T1000 (cell line): ENCODE measurements around the gene C1orf21.

Experiments
- DNase-seq: peaks from one replicate; lab custom pipeline; 2025; ENCODE audit warnings: mixed read lengths; lab: John Stamatoyannopoulos, UW

C1orf21 gene

GRCh38 chr1:184555665-184556641, 169.1 kb downstream of the C1orf21 start:
- no peak for DNase-seq

- no peak for DNase-seq
These were observed 169.8 kb downstream of the C1orf21 start for GRCh38 chr1:184556665-184557064.

GRCh38 chr1:184557423-184558347, 170.9 kb downstream of the C1orf21 start:
- no peak for DNase-seq

- DNase-seq: no peak
These were observed 171.9 kb downstream of the C1orf21 start for GRCh38 chr1:184558691-184559090.

DNA sequence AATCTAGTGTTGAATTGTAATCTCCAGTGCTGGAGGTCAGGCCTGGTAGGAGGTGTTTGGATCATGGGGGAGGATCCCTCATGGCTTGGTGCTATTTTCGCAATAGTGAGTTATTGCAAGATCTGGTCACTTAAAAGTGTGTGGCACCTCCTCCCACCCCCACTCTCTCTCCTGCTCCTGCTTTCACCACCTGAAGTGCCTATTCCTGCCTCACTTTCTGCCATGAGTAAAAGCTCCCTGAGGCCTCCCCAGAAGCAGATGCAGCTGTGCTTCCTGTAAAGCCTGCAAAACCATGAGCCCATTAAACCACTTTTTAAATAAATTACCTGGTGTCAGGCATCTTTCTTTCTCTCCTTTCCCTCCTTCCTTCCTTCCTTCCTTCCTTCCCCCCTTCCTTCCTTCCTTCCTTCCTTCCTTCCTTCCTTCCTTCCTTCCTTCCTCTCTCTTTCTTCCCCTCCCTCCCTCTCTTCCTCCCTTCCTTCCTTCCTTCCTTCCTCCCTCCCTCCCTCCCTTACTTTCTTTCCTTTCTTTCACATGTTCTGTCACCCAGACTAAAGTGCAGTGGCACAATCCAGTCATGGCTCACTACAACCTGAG, 172.4 kb downstream of the C1orf21 start:
- no peak for DNase-seq

- DNase-seq: no peak
These were observed 176.0 kb downstream of the C1orf21 start for GRCh38 chr1:184562806-184563205.

GRCh38 chr1:184563308-184563707, 176.5 kb downstream of the C1orf21 start:
- no peak for DNase-seq

GRCh38 chr1:184567009-184567408, 180.2 kb downstream of the C1orf21 start:
- no peak for DNase-seq

GRCh38 chr1:184567637-184568036, 180.8 kb downstream of the C1orf21 start:
- DNase-seq: no peak

- DNase-seq: no peak
These were observed 181.3 kb downstream of the C1orf21 start for GRCh38 chr1:184568148-184568547.

DNA sequence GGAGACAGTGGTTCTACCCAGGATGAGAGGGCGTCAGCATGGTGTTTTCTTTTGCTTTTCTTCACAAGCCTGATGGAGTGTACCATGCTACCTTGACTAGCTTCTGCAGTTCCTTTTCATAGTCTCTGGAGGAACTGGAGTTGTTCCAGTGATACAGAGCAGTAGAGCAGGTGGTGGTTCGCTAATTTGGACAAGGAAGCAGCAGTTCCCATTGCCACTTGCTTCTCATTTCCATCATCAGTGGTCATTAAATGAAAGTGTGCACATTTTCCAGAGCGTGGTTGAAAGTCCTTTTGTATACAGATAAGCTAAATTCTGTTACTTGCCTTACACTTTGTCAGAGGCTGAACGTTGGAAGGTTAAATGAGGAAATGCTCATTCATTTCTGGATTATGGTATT, 182.3 kb downstream of the C1orf21 start:
- DNase-seq: no peak

DNA sequence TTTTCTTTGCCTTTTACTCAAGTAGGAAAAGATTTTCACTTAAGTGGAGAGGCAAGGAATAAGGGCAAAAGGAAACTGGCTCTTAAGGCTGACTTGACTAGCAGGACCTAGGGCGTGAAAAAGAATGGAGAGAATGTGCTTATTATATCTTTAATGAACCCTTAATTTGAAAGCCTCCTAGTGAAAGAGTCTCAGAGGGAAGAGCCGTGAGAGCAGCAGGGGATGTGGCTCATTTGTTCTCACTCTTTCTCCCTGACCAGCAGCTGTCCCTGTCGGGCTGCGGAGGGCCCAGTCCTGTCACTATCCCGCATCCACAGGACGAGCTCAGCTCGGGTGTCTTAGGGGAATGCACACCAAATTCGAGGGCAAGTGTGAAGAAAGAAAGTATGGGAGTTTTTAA, 187.8 kb downstream of the C1orf21 start:
- no peak for DNase-seq

DNA sequence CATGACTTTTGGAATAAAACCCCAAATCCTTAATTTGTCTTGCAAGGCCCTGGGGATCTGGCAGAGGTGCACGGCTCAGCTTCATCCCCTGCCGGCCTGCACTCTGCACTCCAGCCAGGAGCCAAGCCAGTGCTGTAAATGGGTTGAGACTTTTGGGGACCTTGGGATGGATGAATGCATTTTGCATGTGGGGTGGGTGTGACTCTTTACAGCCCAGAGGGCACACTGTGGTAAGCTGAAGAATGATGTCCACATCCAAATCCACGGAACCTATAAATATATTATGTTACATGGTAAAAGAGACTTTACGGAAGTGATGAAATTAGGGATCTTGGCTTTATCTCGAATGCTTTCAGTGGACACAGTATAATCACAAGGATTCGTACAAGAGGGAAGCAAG, 190.0 kb downstream of the C1orf21 start:
- no peak for DNase-seq

GRCh38 chr1:184577319-184577718, 190.5 kb downstream of the C1orf21 start:
- DNase-seq: no peak

GRCh38 chr1:184582411-184582810, 195.6 kb downstream of the C1orf21 start:
- no peak for DNase-seq

DNA sequence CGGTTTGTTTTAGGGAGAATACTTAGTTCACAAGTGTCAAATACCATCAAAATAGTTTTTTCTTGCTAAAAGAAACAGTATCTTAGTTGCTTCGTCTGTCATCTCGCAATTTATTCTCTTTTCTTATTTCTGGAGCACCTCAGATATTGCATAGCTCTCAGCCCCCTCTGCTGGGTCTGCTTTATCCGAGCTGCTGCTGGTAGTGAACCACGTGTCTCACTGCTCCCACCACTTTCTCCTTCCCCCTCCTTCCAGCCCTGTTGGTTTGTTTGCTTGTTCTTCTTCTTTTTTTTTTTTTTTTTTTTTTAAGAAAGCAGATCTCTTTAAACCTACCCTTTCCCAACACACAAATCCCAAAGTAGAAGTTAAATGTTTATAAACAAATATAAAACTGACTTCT, 197.0 kb downstream of the C1orf21 start:
- DNase-seq: no peak

- no peak for DNase-seq
These were observed 201.9 kb downstream of the C1orf21 start for GRCh38 chr1:184588701-184589100.

GRCh38 chr1:184590163-184590750, 203.4 kb downstream of the C1orf21 start:
- DNase-seq: no peak

DNA sequence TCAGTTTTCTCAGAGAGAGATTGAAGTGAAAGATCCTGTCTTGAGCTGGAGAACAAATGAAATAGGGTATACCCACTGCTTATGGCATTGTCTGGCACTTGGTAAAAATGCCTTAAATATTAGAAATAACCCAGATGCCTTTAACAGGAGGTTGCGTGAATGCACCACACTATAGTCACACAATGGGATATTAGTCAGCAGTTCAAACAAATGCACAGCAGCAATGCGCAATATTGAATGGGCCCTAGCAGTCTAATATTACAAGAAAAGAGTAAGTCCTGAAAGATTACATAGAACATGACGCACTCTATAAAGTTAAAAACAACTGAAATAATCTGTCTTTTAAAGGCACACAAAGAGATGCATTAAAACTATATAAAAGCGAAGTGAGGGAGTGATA, 206.8 kb downstream of the C1orf21 start:
- no peak for DNase-seq

DNA sequence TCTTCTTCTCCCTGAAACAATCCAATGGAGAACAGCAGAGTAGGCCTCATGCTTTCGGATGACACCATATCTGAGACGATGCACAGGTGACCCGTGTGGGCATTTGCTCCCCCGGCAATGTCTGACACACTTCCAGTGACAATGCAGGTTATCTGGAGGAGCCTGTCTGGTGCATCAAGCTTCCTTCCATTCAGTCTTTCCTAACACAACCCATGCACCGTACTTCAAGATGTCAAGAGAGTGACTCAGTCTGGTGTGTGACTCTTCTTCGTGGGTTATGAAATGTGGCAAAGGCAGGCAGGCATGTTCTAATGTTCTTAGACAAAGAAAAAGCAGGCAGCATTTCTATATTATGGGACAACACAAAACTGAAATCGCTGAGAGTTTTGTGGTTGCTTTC, 208.8 kb downstream of the C1orf21 start:
- no peak for DNase-seq

- no peak for DNase-seq
These were observed 210.3 kb downstream of the C1orf21 start for GRCh38 chr1:184596950-184597645.
